ENCODE data around the gene EXOSC5. TPM values are rescaled to one million over a fixed set of nuclear protein-coding genes. Genes with fewer than 3 reads are reported as not detected.

EXOSC5 gene
- total and polyA plus RNA-seq, 2 of the 4 experiments (the other 2 are of a cell fraction), result 19.0 to 25.2 TPM

- H3K27me3 ChIP-seq (ENCODE audit: control insufficient read depth, insufficient read depth, low read length), result no peaks in the 10 kb centered on the region
- H4K91ac ChIP-seq (ENCODE audit: insufficient read depth, low read depth, low read length), result no peak overlapping the region
- no peak overlapping the region for H2AK9ac ChIP-seq (replicated peaks; ENCODE audit: low read depth, low read length, poor library complexity)
- H3K9me1 ChIP-seq (ENCODE audit: insufficient read depth, low read length), result no peaks in the 10 kb centered on the region; the same call in 1 of the 2 replicates
- no peak overlapping the region for H3K4me2 ChIP-seq (ENCODE audit: low read depth, low read length)
- no peak overlapping the region for H3K9ac ChIP-seq (ENCODE audit: low read depth, low read length)
- ATAC-seq (ENCODE audit: low read depth), result no peak
- no peak overlapping the region for H3K4ac ChIP-seq (ENCODE audit: low read depth, low read length)
- H3K27ac ChIP-seq (ENCODE audit: insufficient read depth, low read length), result no peak overlapping the region
- ChIA-PET CTCF (no interaction called here), POLR2A (ENCODE audit: unreplicated experiment) (no interaction called here)
- no peaks in the 10 kb centered on the region; the same call in 1 of the 2 replicates for H3K4me1 ChIP-seq (ENCODE audit: control insufficient read depth, insufficient read depth, low read length)
- no peak overlapping the region for H3K4me3 ChIP-seq (ENCODE audit: insufficient read depth, low read depth, low read length)
- no peak overlapping the region for H3K23ac ChIP-seq (ENCODE audit: low read depth, low read length)
- H2AFZ ChIP-seq (replicated peaks; ENCODE audit: low read length, poor library complexity), result no peak overlapping the region
- H4K20me1 ChIP-seq (ENCODE audit: insufficient read depth, low read length), result no peaks in the 10 kb centered on the region
- peaks cover 9 to 21% of the 10 kb centered on the region in 2 experiments for H3K79me1 ChIP-seq (ENCODE audit: low read depth in 1 of 2, low read length in 2 of 2)
- no peak overlapping the region for H3K14ac ChIP-seq (replicated peaks; ENCODE audit: low read depth, low read length)
- H2BK5ac ChIP-seq (ENCODE audit: low read depth, low read length, poor library complexity, severe bottlenecking), result no peak overlapping the region
- no peak overlapping the region for H3K56ac ChIP-seq (ENCODE audit: extremely low read depth, insufficient read depth, low read length)
- no TSS peak for BruUV-seq (replicated peaks)
- in situ Hi-C loops (cut with MboI; ENCODE audit: low sequenced_read_pairs) (no loop called here), dilution Hi-C loops (cut with HindIII; ENCODE audit: low sequenced_read_pairs, unreplicated experiment) (no loop called here), intact Hi-C loops (cut with micrococcal nuclease) (no loop called here)
- H3K9me3 ChIP-seq (ENCODE audit: control insufficient read depth, insufficient read depth, low read length), result no peaks in the 10 kb centered on the region
- whole genome bisulfite sequencing, 2 experiments (ENCODE audit: extremely low coverage in 2 of 2, insufficient read length in 1 of 2), result 95% methylated on average over 3 of the region's 19 CpGs; no CpG with 5 or more reads in 1 of the 2 experiments
- H2BK15ac ChIP-seq (ENCODE audit: low read depth, low read length), result no peak overlapping the region
- no peak for TF ChIP-seq FOS (IDR thresholded peaks at IDR 0.05; ENCODE audit: low read depth, low read length)
- no peak for TF ChIP-seq BHLHE40 (IDR thresholded peaks at IDR 0.05; ENCODE audit: low read depth, low read length)
- TF ChIP-seq RAD21 (IDR thresholded peaks at IDR 0.05; ENCODE audit: low read length), result no peak
- TF ChIP-seq POLR2A (IDR thresholded peaks at IDR 0.05; ENCODE audit: low read depth, low read length), result no peak
- no peak for TF ChIP-seq SMC3 (IDR thresholded peaks at IDR 0.05; ENCODE audit: low read depth, low read length)
- no peak for TF ChIP-seq MAFK (IDR thresholded peaks at IDR 0.05; ENCODE audit: low read depth, low read length)
- no peak for TF ChIP-seq USF2 (IDR thresholded peaks at IDR 0.05; ENCODE audit: low read depth, low read length)
- no peak for TF ChIP-seq NFE2L2 (IDR thresholded peaks at IDR 0.05; ENCODE audit: low read depth, low read length)
- TF ChIP-seq MXI1 (IDR thresholded peaks at IDR 0.05; ENCODE audit: borderline replicate concordance, low read depth, low read length), result no peak
- no peak for TF ChIP-seq CEBPB (IDR thresholded peaks at IDR 0.05; ENCODE audit: low read depth, low read length)
- TF ChIP-seq RCOR1 (IDR thresholded peaks at IDR 0.05; ENCODE audit: insufficient replicate concordance, low read length), result no peak
- H4K8ac ChIP-seq (ENCODE audit: low read depth in 2 of 2, low read length in 2 of 2), result no peak overlapping the region
- no peak overlapping the region for H2BK20ac ChIP-seq (ENCODE audit: low read depth, low read length)
- H2AK5ac ChIP-seq (ENCODE audit: low read depth, low read length), result no peak overlapping the region
- H4K5ac ChIP-seq (ENCODE audit: low read depth, low read length), result no peak overlapping the region
- no peak for DNase-seq
- no peak overlapping the region for H2BK120ac ChIP-seq (ENCODE audit: low read depth, low read length)
- peaks cover 28% of the 10 kb centered on the region for H3K36me3 ChIP-seq (ENCODE audit: control insufficient read depth, insufficient read depth, low read length)
- no peak overlapping the region for H3K18ac ChIP-seq (ENCODE audit: low read depth, low read length)
Observed at GRCh38 chr19:41435936-41436673, 38.9 kb upstream of the EXOSC5 start.
